ENCODE data around the gene PTPRH. TPM values are rescaled to one million over a fixed set of nuclear protein-coding genes. Genes with fewer than 3 reads are reported as not detected.

PTPRH gene
- total and polyA plus RNA-seq, 9 of the 15 experiments (the other 6 are each of a cell fraction or from before 2014, with no cell fraction given), result 0.87 to 34.3 (median 22.7) TPM

GRCh38 chr19:55197528-55197927, 11.8 kb downstream of the PTPRH start (continued):
- TF ChIP-seq ZNF668 (CRISPR knock-in tag; IDR thresholded peaks at IDR 0.05) (no peak), MBD2 (IDR thresholded peaks at IDR 0.05; ENCODE audit: borderline replicate concordance, low read depth) (peak; percentile 45; the same call in 1 of the 2 replicates), SAFB2 (IDR thresholded peaks at IDR 0.05; ENCODE audit: borderline replicate concordance, low read depth, low read length, severe bottlenecking) (no peak), ETV6 (IDR thresholded peaks at IDR 0.05; ENCODE audit: borderline replicate concordance in 1 of 2, low read depth in 2 of 2, low read length in 1 of 2) (no peak), ETV6 (CRISPR knock-in tag; IDR thresholded peaks at IDR 0.05; ENCODE audit: borderline replicate concordance) (no peak), CREM (IDR thresholded peaks at IDR 0.05; ENCODE audit: low read depth) (peak; percentile 88), SMAD4 (CRISPR knock-in tag; conservative IDR thresholded peaks at IDR 0.05) (no peak), ZNF12 (CRISPR knock-in tag; IDR thresholded peaks at IDR 0.05) (no peak), MYBL2 (IDR thresholded peaks at IDR 0.05; ENCODE audit: low read depth) (no peak), MYBL2 (CRISPR knock-in tag; IDR thresholded peaks at IDR 0.05; ENCODE audit: borderline replicate concordance) (no peak), PML (IDR thresholded peaks at IDR 0.05; ENCODE audit: low read length) (no peak), AFF1 (IDR thresholded peaks at IDR 0.05; ENCODE audit: low read depth in 1 of 2, partially characterized antibody in 2 of 2) (peak in 1 of 2 experiments; percentile 97), ZNF75A (CRISPR knock-in tag; IDR thresholded peaks at IDR 0.05) (no peak), CBFB (CRISPR knock-in tag; IDR thresholded peaks at IDR 0.05) (no peak), ZNF263 (CRISPR knock-in tag; IDR thresholded peaks at IDR 0.05; ENCODE audit: borderline replicate concordance) (no peak), CREB3L1 (IDR thresholded peaks at IDR 0.05; ENCODE audit: borderline replicate concordance, low read depth) (peak; percentile 43; the same call in 1 of the 2 replicates), CREB3 (tag; conservative IDR thresholded peaks at IDR 0.05; ENCODE audit: low read depth) (no peak), CREB1 (IDR thresholded peaks at IDR 0.05) (no peak), CREB1 (CRISPR knock-in tag; IDR thresholded peaks at IDR 0.05) (no peak), HES1 (IDR thresholded peaks at IDR 0.05; ENCODE audit: low read depth) (no peak), ZNF696 (CRISPR knock-in tag; conservative IDR thresholded peaks at IDR 0.05) (no peak), ZNF143 (CRISPR knock-in tag; IDR thresholded peaks at IDR 0.05) (peak; percentile 85)

Measured in K562 (cell line).